Psoas muscle (tissue), 8 donors: Measurements from ENCODE around the gene EPB41L4A. TPM values are rescaled to one million over a fixed set of nuclear protein-coding genes. Genes with fewer than 3 reads are reported as not detected.

Source experiments
- ATAC-seq, 4 donors: fragments of 200-7000 bp; cut with Tn5 transposase; one replicate each; pipeline ENCODE4 v1.9.1; 2020; ENCODE audit warnings: moderate library complexity in 3 of 4, mild to moderate bottlenecking in 2 of 4
- DNase-seq, 2 donors: peaks; one replicate each; pipeline ENCODE4 v3.0.0-alpha.2; 2020
- H3K27ac ChIP-seq: fragments of 200-600 bp; one replicate; pipeline ENCODE4 v1.8.0; 2022
- H3K27me3 ChIP-seq, 3 donors: fragments of 200-600 bp in 1 of 3; one replicate each; pipeline versions ENCODE4 v1.6.1 to v1.8.0; 2013 to 2022; ENCODE audit warnings: low read length in 2 of 3, mild to moderate bottlenecking in 2 of 3, moderate library complexity in 1 of 3; ENCODE audit not compliant: insufficient read depth in 3 of 3
- H3K36me3 ChIP-seq, 2 donors: fragments of 200-600 bp in 1 of 2; one replicate each; pipeline versions ENCODE4 v1.6.1 to v1.8.0; 2013 to 2022; ENCODE audit warnings: low read depth in 1 of 2, mild to moderate bottlenecking in 1 of 2, moderate library complexity in 1 of 2; ENCODE audit not compliant: insufficient read depth in 1 of 2
- H3K4me1 ChIP-seq: fragments of 200-600 bp; one replicate; pipeline ENCODE4 v1.8.0; 2022
- H3K4me3 ChIP-seq: fragments of 200-600 bp; one replicate; pipeline ENCODE4 v1.8.0; 2022; ENCODE audit warnings: mild to moderate bottlenecking
- H3K9me3 ChIP-seq: fragments of 200-600 bp; one replicate; pipeline ENCODE4 v1.8.0; 2022
- WGBS, 3 donors: extraction: QIAGEN DNeasy Blood & Tissue Kit; methylation state at CpG; one replicate each; pipeline versions ENCODE4 v1.1.6 to v1.1.7; 2013; 5-methylcytosine and 5-hydroxymethylcytosine counted together
- intact Hi-C, 2 donors: fragments of 100-400 bp; cut with DNase I; formaldehyde crosslinking; loops; one replicate each; pipeline versions ENCODE4 v1.11.0 to v1.14.2; 2022
- polyA plus RNA-seq, 3 donors: library from polyadenylated mRNA; stranded (reverse); fragments of 200-250 nt; gene quantifications; one replicate each; pipeline ENCODE4 v1.2.3, GENCODE V29; 2013
- total RNA-seq, 4 donors: library from RNA; stranded (reverse); fragmentation: NEBNext Ultra II Directional in 2 of 4; extraction: Animal tissue kit (Norgen Biotek cat#: 25700) in 2 of 4; gene quantifications; one replicate each; pipeline versions ENCODE4 v1.2.1 to v1.2.4, GENCODE V29; 2021 to 2023
- TF ChIP-seq, protein P1 (sequence below): fragments of 200-600 bp; IDR thresholded peaks from one replicate; pipeline ENCODE4 v1.8.0; 2022; ENCODE audit warnings: antibody characterized with exemption
- donor health status: healthy with polysubstance abuse.
- donor health status: DM: no; HTN: no; CAD: no; lungs with moderate emphysema.
- donor health status: Bipolar disorder and iron deficiency.
- donor health status: healthy.
- donor health status: DM: yes; HTN: yes; CAD: no.
- donor health status: DM: no; HTN: no; CAD: no.
- donor health status: DM: no; HTN: no; CAD: no.
- donor health status: DM: yes; HTN: yes; CAD: no.

The EPB41L4A gene
- total and polyA plus RNA-seq, 7 donors: 1.0 to 7.2 (median 1.9) TPM

- DNase-seq: peak in 1 of 2 donors; percentile 13
- no peaks in the 10 kb centered on the region for H3K36me3 ChIP-seq
- intact Hi-C loops: loop anchor here in 1 of 2 donors (2.0 kb wide), 1 partner anchor 208 kb away; no protein-coding TSS in a partner anchor
- H3K27me3 ChIP-seq: peaks cover 0 to 42% (median 4%) of the 10 kb centered on the region in 3 donors
- peak overlapping the region; percentile 56 for H3K27ac ChIP-seq
- TF ChIP-seq, protein P1, sequence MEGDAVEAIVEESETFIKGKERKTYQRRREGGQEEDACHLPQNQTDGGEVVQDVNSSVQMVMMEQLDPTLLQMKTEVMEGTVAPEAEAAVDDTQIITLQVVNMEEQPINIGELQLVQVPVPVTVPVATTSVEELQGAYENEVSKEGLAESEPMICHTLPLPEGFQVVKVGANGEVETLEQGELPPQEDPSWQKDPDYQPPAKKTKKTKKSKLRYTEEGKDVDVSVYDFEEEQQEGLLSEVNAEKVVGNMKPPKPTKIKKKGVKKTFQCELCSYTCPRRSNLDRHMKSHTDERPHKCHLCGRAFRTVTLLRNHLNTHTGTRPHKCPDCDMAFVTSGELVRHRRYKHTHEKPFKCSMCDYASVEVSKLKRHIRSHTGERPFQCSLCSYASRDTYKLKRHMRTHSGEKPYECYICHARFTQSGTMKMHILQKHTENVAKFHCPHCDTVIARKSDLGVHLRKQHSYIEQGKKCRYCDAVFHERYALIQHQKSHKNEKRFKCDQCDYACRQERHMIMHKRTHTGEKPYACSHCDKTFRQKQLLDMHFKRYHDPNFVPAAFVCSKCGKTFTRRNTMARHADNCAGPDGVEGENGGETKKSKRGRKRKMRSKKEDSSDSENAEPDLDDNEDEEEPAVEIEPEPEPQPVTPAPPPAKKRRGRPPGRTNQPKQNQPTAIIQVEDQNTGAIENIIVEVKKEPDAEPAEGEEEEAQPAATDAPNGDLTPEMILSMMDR: no peak
- 0 to 1% (median 1%) methylated on average over 38 to 39 of the region's 39 CpGs for WGBS, 3 donors
- H3K4me1 ChIP-seq: no peaks in the 10 kb centered on the region
- H3K4me3 ChIP-seq: peak overlapping the region; percentile 85
- ATAC-seq: no peak
- H3K9me3 ChIP-seq: no peaks in the 10 kb centered on the region
Observed at GRCh38 chr5:112418659-112419163, 366 bp downstream of the EPB41L4A start.

GRCh38 chr5:112417931-112418658 lies 982 bp downstream of the EPB41L4A start:
- H3K9me3 ChIP-seq: no peaks in the 10 kb centered on the region
- peaks cover 0 to 42% (median 4%) of the 10 kb centered on the region in 3 donors for H3K27me3 ChIP-seq
- no peak for ATAC-seq
- intact Hi-C loops: loop anchor here in 1 of 2 donors (2.0 kb wide), 1 partner anchor 207 kb away; no protein-coding TSS in a partner anchor
- H3K36me3 ChIP-seq: no peaks in the 10 kb centered on the region
- WGBS, 3 donors: 2 to 5% (median 3%) methylated on average over 26 of the region's 26 CpGs
- H3K4me3 ChIP-seq: peak overlapping the region; percentile 85
- peak overlapping the region; percentile 56 for H3K27ac ChIP-seq
- H3K4me1 ChIP-seq: no peaks in the 10 kb centered on the region
- TF ChIP-seq, protein P1: no peak
- DNase-seq: peak; percentile 46 to 54

GRCh38 chr5:112415552-112415951 lies 3.5 kb downstream of the EPB41L4A start:
- Histone ChIP-seq H3K4me3 (no peak overlapping the region), H3K9me3 (no peaks in the 10 kb centered on the region), H3K27ac (no peak overlapping the region), H3K36me3 (no peaks in the 10 kb centered on the region), H3K4me1 (no peaks in the 10 kb centered on the region), H3K27me3 (peaks cover 0 to 42% (median 4%) of the 10 kb centered on the region in 3 donors)
- 89 to 95% (median 90%) methylated on average over 2 of the region's 2 CpGs for WGBS, 3 donors
- TF ChIP-seq, protein P1: no peak
- intact Hi-C loops: no loop called here
- DNase-seq (no peak), ATAC-seq (no peak)

GRCh38 chr5:112413611-112414010 lies 5.5 kb downstream of the EPB41L4A start:
- Histone ChIP-seq H3K4me1 (no peaks in the 10 kb centered on the region), H3K9me3 (no peaks in the 10 kb centered on the region), H3K27me3 (peaks cover 0 to 27% (median 2%) of the 10 kb centered on the region in 3 donors), H3K36me3 (no peaks in the 10 kb centered on the region), H3K27ac (no peak overlapping the region), H3K4me3 (no peak overlapping the region)
- WGBS, 3 donors: 94 to 97% (median 94%) methylated on average over 3 of the region's 3 CpGs
- intact Hi-C loops: no loop called here
- TF ChIP-seq, protein P1: no peak
- DNase-seq (no peak), ATAC-seq (no peak)
